Activated CD8-positive, alpha-beta memory T cell treated with anti-CD3 and anti-CD28 coated beads for 24 hours (primary cell): ENCODE data around the gene SAG.

ENCODE experiments used
- DNase-seq: peaks from one replicate; pipeline ENCODE4 v3.0.0-alpha.2; 2020

SAG gene

DNA sequence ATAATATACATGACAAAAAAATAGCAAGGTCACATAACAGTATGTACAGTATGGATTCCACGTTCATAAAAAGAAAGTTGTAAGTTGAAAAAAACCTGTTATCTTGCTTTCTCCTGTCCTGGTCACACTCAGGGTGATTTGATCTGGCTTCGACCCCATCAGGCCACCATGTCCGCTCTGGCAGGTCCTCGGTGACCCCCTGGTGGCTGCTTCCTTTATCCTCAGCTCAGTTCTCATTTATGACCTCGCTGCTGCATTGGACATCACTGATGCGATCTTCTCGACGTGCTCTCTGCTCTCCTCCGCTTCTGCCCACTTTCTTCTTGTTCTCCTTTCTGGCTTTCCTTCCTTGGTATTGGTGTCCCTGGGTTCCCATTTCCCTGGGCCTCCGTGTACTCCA, 76.4 kb downstream of the SAG start:
- DNase-seq: no peak

- DNase-seq: peak; percentile 70
These were observed 77.3 kb downstream of the SAG start for GRCh38 chr2:233384811-233385488.

DNA sequence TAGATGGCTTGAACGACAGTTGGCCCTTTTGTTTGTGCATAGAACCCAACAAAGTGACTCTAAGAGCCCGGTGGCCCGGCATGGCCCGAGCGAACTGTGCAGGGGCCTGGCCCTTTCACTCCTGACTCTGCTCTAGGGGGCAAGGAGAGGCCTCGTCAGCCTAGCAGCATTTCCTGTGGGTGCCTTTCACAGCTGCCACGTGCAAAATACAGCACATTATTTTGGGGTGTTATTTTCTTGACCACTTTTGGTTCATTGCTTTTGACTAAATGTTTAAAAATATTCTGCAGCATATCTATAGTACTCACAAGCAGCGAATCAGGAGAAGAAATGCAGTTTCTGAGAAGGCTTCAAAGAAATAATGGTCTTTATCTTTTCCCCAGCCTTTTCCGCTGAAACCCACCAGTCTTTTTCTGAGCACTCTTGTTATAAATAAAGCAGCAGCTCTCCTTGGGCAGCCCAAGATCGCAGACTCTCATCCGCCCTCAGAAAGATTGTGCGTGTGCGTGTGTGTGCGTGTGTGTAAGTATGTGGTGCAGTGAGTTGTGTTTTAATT, 78.0 kb downstream of the SAG start:
- peak; percentile 83 for DNase-seq

GRCh38 chr2:233386382-233387041, 78.9 kb downstream of the SAG start:
- peak; percentile 69 for DNase-seq

DNA sequence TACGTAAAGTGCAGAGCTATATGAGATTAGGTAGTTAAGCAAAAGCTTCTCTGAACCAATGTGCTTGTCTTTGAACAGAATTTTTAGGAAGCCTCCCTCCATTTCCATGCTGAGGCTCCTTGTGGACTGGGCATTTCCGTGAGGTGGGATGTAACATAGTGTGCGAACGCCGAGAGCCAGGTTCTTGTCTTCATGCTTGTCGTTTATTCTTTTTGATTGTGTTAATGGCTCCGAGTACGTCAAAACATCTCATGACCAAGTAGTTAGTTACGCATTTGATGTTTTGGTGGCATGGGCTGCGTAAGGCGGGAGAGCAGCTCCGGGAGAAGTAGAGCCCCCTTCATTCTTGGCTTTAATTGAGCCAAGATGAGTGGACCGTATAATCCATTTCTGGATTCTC, 79.6 kb downstream of the SAG start:
- no peak for DNase-seq

GRCh38 chr2:233387667-233388528, 80.3 kb downstream of the SAG start:
- DNase-seq: peak; percentile 32

- peak; percentile 32 for DNase-seq
These were observed 82.0 kb downstream of the SAG start for GRCh38 chr2:233389601-233390125.

- peak; percentile 15 for DNase-seq
These were observed 88.1 kb downstream of the SAG start for GRCh38 chr2:233395687-233396086.
